ENCODE data around the gene EPAS1.

DNA sequence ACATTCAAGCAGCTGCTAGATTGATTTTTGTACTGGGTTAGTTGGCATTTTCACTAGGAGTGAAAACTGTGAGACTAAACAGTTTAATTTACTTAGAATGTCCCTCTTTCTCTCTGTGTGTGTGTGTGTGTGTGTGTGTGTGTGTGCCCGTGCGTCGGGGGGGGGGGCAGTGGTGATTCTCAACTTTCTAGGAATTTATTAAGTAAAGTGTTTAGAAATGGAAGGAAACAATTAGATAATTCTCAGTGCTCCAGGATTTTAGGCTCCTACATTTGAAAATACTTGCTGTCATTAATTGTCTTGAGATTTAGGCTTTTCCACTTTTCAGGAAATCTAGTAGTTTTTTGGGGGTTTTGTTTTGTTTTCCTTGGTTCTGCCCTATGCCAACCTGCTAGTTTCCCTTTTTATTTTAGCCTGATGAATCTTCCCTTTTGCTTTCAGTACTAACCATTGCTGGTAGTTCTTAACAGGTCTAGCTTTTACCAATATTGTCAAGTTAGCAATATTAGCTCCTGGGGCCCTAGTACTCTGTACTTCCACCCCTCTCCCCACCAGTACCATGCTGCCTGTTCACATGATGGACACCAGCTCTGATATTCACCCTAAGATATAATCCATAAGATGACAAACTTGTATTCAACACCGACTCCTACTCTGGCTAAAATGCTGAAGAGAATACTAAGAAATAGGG, 4.9 kb downstream of the EPAS1 start:
- TF ChIP-seq SUZ12 (IDR thresholded peaks at IDR 0.05) = no peak
- TF ChIP-seq BHLHE40 (IDR thresholded peaks at IDR 0.05; ENCODE audit: borderline replicate concordance) = no peak

Data from HEK293T (cell line).